Ishikawa (cell line): ENCODE results near the gene PTPRO.

Experiments used
- EGR1 ChIP-seq: IDR thresholded peaks from 2 replicates; pipeline ENCODE4 v1.6.1; 2012
- EP300 ChIP-seq: IDR thresholded peaks from 2 replicates; pipeline ENCODE4 v1.6.1; 2012; ENCODE audit warnings: borderline replicate concordance
- FOXM1 ChIP-seq: IDR thresholded peaks from 2 replicates; pipeline ENCODE4 v1.6.1; 2012; ENCODE audit warnings: low read depth, borderline replicate concordance
- NFIC ChIP-seq: IDR thresholded peaks from 2 replicates; pipeline ENCODE4 v1.6.1; 2012
- TAF1 ChIP-seq: IDR thresholded peaks from 2 replicates; pipeline ENCODE4 v1.6.1; 2012; ENCODE audit warnings: low read depth, mild to moderate bottlenecking
- TCF12 ChIP-seq: IDR thresholded peaks from 2 replicates; pipeline ENCODE4 v1.6.1; 2012; ENCODE audit warnings: low read depth
- TEAD4 ChIP-seq: IDR thresholded peaks from 2 replicates; pipeline ENCODE4 v1.6.1; 2012
- YY1 ChIP-seq: IDR thresholded peaks from 2 replicates; pipeline ENCODE4 v1.6.1; 2012; ENCODE audit warnings: low read depth
- ZBTB7A ChIP-seq: IDR thresholded peaks from 2 replicates; pipeline ENCODE4 v1.6.1; 2012; ENCODE audit warnings: low read depth
- TF ChIP-seq, protein P1 (sequence below): IDR thresholded peaks from 2 replicates; pipeline ENCODE4 v1.6.1; 2012
- TF ChIP-seq, protein P2 (sequence below): IDR thresholded peaks from 2 replicates; pipeline ENCODE4 v1.6.1; 2012; ENCODE audit warnings: low read depth, mild to moderate bottlenecking

DNA sequence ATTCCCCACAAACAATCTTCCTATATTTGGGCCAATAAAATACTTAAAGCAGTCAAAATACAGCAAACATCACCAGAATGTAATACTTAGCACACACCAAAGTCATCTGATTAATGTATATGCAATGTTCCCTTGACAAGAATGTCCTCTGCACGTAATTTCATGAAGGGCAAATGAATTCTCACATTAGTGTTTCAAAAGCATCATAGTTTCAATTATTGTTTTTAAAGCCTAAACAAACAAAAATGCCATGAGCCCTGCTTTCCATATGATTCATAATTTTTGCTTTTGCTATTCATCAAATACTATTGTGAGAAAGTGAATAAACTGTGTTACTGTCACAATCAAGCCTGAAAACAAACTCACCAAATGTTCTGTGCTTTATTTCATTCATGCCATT, 310.9 kb downstream of the PTPRO start:
- TF ChIP-seq ZBTB7A, result no peak
- TF ChIP-seq YY1, result no peak
- TF ChIP-seq, protein P1, sequence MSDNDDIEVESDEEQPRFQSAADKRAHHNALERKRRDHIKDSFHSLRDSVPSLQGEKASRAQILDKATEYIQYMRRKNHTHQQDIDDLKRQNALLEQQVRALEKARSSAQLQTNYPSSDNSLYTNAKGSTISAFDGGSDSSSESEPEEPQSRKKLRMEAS, result no peak
- TF ChIP-seq, protein P2, sequence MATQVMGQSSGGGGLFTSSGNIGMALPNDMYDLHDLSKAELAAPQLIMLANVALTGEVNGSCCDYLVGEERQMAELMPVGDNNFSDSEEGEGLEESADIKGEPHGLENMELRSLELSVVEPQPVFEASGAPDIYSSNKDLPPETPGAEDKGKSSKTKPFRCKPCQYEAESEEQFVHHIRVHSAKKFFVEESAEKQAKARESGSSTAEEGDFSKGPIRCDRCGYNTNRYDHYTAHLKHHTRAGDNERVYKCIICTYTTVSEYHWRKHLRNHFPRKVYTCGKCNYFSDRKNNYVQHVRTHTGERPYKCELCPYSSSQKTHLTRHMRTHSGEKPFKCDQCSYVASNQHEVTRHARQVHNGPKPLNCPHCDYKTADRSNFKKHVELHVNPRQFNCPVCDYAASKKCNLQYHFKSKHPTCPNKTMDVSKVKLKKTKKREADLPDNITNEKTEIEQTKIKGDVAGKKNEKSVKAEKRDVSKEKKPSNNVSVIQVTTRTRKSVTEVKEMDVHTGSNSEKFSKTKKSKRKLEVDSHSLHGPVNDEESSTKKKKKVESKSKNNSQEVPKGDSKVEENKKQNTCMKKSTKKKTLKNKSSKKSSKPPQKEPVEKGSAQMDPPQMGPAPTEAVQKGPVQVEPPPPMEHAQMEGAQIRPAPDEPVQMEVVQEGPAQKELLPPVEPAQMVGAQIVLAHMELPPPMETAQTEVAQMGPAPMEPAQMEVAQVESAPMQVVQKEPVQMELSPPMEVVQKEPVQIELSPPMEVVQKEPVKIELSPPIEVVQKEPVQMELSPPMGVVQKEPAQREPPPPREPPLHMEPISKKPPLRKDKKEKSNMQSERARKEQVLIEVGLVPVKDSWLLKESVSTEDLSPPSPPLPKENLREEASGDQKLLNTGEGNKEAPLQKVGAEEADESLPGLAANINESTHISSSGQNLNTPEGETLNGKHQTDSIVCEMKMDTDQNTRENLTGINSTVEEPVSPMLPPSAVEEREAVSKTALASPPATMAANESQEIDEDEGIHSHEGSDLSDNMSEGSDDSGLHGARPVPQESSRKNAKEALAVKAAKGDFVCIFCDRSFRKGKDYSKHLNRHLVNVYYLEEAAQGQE, result no peak
- no peak for TF ChIP-seq TAF1
- no peak for TF ChIP-seq TEAD4
- no peak for TF ChIP-seq NFIC
- TF ChIP-seq TCF12, result no peak
- no peak for TF ChIP-seq EGR1
- TF ChIP-seq EP300, result no peak
- TF ChIP-seq FOXM1, result no peak
